Measurements from ENCODE around the gene TMEM207. TPM values are rescaled to one million over a fixed set of nuclear protein-coding genes. Genes with fewer than 3 reads are reported as not detected.

Gene TMEM207
- total RNA-seq, 1 experiment from 2014 or later = not detected

GRCh38 chr3:190426806-190427507 lies 22.7 kb downstream of the TMEM207 start:
- BruUV-seq (replicated peaks) = no TSS peak
- TF ChIP-seq, protein P1, sequence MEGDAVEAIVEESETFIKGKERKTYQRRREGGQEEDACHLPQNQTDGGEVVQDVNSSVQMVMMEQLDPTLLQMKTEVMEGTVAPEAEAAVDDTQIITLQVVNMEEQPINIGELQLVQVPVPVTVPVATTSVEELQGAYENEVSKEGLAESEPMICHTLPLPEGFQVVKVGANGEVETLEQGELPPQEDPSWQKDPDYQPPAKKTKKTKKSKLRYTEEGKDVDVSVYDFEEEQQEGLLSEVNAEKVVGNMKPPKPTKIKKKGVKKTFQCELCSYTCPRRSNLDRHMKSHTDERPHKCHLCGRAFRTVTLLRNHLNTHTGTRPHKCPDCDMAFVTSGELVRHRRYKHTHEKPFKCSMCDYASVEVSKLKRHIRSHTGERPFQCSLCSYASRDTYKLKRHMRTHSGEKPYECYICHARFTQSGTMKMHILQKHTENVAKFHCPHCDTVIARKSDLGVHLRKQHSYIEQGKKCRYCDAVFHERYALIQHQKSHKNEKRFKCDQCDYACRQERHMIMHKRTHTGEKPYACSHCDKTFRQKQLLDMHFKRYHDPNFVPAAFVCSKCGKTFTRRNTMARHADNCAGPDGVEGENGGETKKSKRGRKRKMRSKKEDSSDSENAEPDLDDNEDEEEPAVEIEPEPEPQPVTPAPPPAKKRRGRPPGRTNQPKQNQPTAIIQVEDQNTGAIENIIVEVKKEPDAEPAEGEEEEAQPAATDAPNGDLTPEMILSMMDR (IDR thresholded peaks at IDR 0.05; ENCODE audit: unreplicated experiment) = no peak
- CTCF ChIA-PET = interaction anchor here (0.7 to 3.3 kb wide), 7 partner anchors 24 to 417 kb away, joined by 3 to 25 read pairs (median 5); no protein-coding TSS in a partner anchor
- H3K4me3 Mint-ChIP-seq (ENCODE audit: unreplicated experiment) = no peak overlapping the region
- DNase-seq (ENCODE audit: unreplicated experiment) = peak; percentile 2
- H3K36me3 Mint-ChIP-seq (ENCODE audit: insufficient read depth, unreplicated experiment) = peaks cover 7% of the 10 kb centered on the region
- H3K27ac Mint-ChIP-seq (ENCODE audit: low read depth, unreplicated experiment) = no peak overlapping the region
- POLR2A ChIA-PET = interaction anchor here (1.0 to 2.5 kb wide), 3 partner anchors 17 to 107 kb away, joined by 3 to 8 read pairs (median 6); partner anchors contain the start of gene IL1RAP
- no peaks in the 10 kb centered on the region for H3K9me3 Mint-ChIP-seq (ENCODE audit: unreplicated experiment)
- H3K4me1 Mint-ChIP-seq (ENCODE audit: insufficient read depth, unreplicated experiment) = peaks cover 2% of the 10 kb centered on the region
- H3K27me3 Mint-ChIP-seq (ENCODE audit: insufficient read depth, unreplicated experiment) = no peaks in the 10 kb centered on the region
- intact Hi-C loops (cut with micrococcal nuclease) = no loop called here

GRCh38 chr3:190425833-190426232 lies 23.9 kb downstream of the TMEM207 start:
- DNase-seq (ENCODE audit: unreplicated experiment) = no peak
- intact Hi-C loops (cut with micrococcal nuclease) = no loop called here
- ChIA-PET POLR2A (interaction anchor here (0.6 to 3.7 kb wide), 10 partner anchors 18 to 625 kb away, joined by 3 to 15 read pairs (median 5); partner anchors contain the start of genes CLDN1 and IL1RAP), CTCF (interaction anchor here (0.7 to 4.2 kb wide), 14 partner anchors 12 to 464 kb away, joined by 3 to 25 read pairs (median 6); partner anchors contain the start of gene IL1RAP)
- H3K9me3 Mint-ChIP-seq (ENCODE audit: unreplicated experiment) = no peaks in the 10 kb centered on the region
- TF ChIP-seq, protein P1 (IDR thresholded peaks at IDR 0.05; ENCODE audit: unreplicated experiment) = no peak
- no TSS peak for BruUV-seq (replicated peaks)
- H3K4me3 Mint-ChIP-seq (ENCODE audit: unreplicated experiment) = no peak overlapping the region
- H3K27me3 Mint-ChIP-seq (ENCODE audit: insufficient read depth, unreplicated experiment) = no peaks in the 10 kb centered on the region
- no peaks in the 10 kb centered on the region for H3K4me1 Mint-ChIP-seq (ENCODE audit: insufficient read depth, unreplicated experiment)
- H3K36me3 Mint-ChIP-seq (ENCODE audit: insufficient read depth, unreplicated experiment) = peaks cover 7% of the 10 kb centered on the region
- no peak overlapping the region for H3K27ac Mint-ChIP-seq (ENCODE audit: low read depth, unreplicated experiment)

DNA sequence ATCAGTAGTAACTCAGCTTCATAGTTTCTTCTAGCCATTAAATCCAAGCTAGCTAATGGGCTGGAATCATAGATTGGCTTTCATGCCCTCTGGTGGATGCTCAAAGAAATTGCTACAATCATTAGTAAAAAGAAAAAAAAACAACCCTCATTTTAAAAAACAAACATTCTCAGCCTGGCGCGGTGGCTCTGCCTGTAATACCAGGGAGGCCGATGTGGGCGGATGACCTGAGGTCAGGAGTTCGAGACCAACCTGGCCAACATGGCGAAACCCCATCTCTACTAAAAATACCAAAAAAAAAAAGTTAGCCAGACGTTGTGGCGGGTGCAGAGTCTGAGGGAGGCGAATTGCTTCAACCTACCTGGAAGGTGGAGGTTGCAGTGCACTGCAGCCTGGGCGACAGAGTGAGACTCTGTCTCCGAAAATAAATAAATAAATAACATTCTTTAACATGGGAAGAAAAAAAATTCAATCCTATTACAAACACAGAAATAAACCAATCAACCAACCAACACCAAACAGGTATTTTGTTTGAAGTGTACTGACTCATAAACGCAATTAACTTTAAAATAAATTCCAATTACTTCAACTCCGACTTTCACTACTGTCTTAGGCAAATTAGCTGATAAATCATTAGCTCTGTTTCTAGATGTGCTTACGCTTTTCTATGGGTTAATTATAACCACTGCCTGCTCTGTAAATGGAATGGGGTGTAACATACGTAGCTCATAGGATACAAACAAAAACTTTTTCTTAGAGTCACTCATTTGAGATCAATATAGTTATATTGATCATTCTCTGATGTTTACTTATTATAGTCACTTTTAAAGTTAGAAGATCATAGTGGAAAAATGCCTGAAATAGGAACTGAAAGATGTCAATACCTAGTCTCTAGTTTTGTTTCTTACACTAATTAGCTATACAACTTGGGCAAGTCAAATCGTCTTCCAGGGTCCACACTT lies 24.9 kb downstream of the TMEM207 start:
- intact Hi-C loops (cut with micrococcal nuclease) = loop anchor here (1.0 kb wide), 4 partner anchors 40 to 463 kb away; partner anchors contain the start of gene CLDN1

More for the DNA sequence above, 24.9 kb downstream of the TMEM207 start:
- TSS peak; percentile 100 for BruUV-seq (replicated peaks)
- Mint-ChIP-seq H3K4me3 (ENCODE audit: unreplicated experiment) (no peak overlapping the region), H3K9me3 (ENCODE audit: unreplicated experiment) (no peaks in the 10 kb centered on the region), H3K27me3 (ENCODE audit: insufficient read depth, unreplicated experiment) (no peaks in the 10 kb centered on the region), H3K36me3 (ENCODE audit: insufficient read depth, unreplicated experiment) (peaks cover 7% of the 10 kb centered on the region), H3K4me1 (ENCODE audit: insufficient read depth, unreplicated experiment) (no peaks in the 10 kb centered on the region), H3K27ac (ENCODE audit: low read depth, unreplicated experiment) (peak overlapping the region; percentile 71)
- ChIA-PET POLR2A (interaction anchor here (0.8 to 3.7 kb wide), 16 partner anchors 11 to 201 kb away, joined by 3 to 15 read pairs (median 5); partner anchors contain the start of genes CLDN1, CLDN16 and IL1RAP), CTCF (interaction anchor here (0.6 to 4.2 kb wide), 36 partner anchors 11 to 1880 kb away, joined by 3 to 25 read pairs (median 4); partner anchors contain the start of gene CLDN16)
- TF ChIP-seq, protein P1 (IDR thresholded peaks at IDR 0.05; ENCODE audit: unreplicated experiment) = peak; percentile 64
- peak; percentile 83 for DNase-seq (ENCODE audit: unreplicated experiment)

All from MCF 10A (cell line).